Activated CD4-positive, alpha-beta T cell treated with anti-CD3 and anti-CD28 coated beads, Interleukin-2, amount 50 U/mL, for 16 hours (primary cell): ENCODE measurements around the gene NDUFAF8.

Experiments
- DNase-seq: peaks from one replicate; pipeline ENCODE4 v3.0.0-alpha.2; 2020

The NDUFAF8 gene

DNA sequence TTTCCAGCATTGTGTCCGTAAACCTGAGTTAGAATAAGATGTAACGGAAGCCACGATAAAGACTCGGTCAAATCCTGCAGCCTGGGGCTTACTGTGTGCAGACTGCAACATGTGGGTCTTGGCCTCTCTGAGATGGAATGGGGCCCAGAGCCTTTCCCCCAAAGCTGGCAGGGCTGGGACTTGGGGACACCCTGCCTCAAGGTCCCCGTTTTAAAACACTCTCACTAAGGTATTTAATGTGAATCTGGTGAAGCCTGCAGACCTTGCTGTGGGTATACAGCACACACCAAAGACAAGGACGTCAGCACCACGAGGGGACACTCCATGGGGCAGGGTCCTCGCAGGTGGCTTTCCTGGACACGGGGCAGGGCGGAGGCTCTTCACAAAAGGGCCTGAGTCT is 2.1 kb downstream of the NDUFAF8 start:
- DNase-seq, result no peak

- peak; percentile 65 for DNase-seq
These were observed 2.7 kb downstream of the NDUFAF8 start for GRCh38 chr17:81241648-81242420.

DNA sequence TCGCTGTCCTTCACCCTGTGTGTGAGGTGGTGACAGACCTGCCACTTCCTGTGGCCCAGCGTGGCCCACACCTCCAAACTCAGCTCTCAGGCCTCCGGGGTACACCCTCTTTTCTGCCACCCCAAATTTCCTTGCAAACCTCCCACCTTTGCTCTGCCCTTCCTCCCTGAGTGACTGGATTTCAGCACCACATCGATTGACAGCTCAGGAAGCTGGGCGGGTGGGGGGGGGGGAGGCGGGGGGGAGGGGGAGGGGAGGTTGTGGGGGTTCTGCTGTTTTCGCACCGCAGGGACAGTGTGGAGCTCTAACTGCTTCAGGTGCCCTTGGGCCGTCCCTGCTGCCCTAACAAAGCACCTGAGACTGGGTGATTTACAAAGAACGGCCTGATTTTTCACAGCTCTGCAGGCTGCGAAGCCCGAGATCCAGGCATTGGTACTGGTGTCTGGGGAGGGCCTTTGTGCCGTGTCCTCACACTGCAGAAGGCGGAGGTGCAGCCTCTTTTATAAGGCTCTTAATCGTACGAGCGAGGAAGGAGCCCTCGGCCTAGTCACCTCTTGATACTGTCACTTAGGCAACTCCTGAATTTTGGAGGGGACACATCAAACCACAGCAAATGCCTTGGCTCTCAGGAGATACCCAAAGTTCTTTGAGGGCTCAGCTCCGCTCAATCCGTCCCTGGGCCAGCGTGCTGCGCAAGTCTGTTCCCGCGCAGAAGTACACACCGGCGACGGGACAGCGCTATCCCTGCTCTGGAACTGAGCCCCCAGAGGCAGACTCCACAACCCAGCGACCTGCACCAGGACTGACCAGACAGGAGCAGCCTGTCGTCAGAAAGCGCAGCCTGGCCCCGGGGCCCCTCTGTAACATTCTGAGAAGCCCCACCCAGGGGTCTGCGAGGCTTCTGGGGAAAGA is 3.6 kb downstream of the NDUFAF8 start:
- DNase-seq, result no peak

DNA sequence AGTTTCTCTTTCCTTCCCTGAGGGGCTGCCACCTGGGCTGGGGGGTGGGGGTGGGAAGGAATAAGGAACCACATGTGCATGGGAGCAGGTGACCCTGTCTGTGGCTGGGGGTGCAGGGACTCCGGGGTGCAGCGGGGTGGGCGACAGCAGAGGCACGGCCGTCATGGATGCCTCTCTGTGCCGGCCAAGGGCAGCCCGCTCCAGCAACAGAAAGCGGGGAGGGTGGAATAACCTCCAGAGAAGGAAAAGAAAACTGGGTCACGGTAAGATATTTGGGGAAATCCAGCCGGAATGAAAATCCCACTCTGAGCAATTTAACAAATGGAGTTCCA is 4.2 kb downstream of the NDUFAF8 start:
- DNase-seq, result no peak

- DNase-seq, result no peak
These were observed 5.4 kb downstream of the NDUFAF8 start for GRCh38 chr17:81244358-81245023.

- peak; percentile 63 for DNase-seq
These were observed 6.0 kb downstream of the NDUFAF8 start for GRCh38 chr17:81245024-81245664.

GRCh38 chr17:81245665-81246342 is 6.7 kb downstream of the NDUFAF8 start:
- DNase-seq, result no peak

DNA sequence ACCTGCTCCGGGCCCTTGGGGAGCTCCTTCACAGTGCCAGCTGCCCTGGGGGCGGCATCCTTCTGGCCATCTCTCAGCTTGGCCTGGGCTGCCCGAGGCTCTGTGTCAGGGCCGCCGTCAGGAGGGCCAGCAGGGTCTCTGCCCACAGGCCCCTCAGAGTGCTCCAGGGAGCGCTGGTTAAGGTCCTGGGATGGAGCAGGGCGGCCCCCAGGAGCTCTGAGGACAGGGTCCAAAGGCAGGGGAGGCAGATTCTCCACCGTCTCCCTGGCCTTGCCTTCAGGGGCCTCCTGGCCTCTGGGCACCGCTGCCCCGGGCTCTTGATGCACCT is 7.2 kb downstream of the NDUFAF8 start:
- no peak for DNase-seq

GRCh38 chr17:81246679-81247338 is 7.7 kb downstream of the NDUFAF8 start:
- DNase-seq, result no peak

DNA sequence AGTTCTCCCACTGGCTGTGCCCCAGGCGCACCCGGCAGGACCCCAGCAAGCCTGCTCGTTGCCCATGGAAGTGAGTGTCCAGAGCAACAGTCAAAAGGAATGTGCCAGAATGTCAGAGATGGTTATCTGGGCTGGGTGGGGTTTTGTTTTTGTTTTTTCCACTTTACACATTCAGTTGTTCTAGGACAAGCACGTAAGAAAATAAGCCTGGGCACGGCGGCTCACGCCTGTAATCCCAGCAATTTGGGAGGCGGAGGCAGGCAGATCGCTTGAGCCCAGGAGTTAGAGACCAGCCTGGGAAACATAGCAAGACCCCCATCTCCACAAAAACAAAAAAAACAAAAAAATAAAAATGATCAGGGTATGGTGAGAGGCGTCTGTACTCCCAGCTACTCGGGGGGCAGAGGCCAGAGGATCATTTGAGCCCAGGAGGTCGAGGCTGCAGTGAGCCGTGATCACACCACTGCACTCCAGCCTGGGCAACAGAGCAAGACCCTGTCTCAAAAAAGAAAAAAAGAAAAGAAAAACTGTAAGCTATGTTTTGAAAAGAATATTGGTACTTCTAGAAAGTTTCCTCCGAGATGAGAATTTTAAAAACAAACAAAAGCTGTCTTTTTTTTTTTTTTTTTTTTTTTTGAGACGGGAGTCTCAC is 8.3 kb downstream of the NDUFAF8 start:
- no peak for DNase-seq

- no peak for DNase-seq
These were observed 9.5 kb downstream of the NDUFAF8 start for GRCh38 chr17:81248649-81249048.

DNA sequence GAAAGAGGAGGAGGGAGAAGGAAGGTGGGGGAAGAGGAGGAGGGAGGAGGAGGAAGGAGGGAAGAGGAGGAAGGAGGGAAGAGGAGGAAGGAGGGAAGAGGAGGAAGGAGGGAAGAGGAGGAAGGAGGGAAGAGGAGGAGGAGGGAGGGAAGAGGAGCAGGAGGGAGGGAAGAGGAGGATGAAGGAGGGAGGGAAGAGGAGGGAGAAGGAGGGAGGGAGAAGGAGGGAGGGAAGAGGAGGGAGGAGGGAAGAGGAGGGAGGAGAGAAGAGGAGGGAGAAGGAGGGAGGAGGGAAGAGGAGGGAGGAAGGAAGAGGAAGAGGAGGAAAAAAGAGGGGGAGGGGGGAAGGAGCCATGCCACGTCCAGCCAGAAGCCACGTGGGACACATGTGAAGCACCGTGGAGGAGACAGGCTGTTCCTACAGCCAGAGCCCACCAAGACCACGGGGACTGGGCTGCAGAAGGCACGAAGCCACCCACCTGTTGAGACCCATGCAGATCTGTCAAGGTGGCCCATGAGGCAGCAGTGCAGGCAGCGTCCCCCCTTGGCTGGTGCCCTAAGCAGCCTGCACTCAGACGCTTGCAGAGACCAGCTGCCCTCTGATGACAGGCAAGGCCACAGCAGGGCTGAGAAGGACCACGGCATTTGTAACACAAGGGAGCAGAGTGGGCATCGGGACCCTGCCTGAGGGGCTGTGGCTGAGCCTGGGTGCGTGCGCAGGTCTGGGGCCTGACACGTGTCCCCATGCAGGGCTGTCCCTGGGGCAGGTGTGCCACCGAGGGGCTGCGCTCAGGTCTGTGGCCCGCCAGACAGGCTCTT is 10.3 kb downstream of the NDUFAF8 start:
- DNase-seq, result no peak

GRCh38 chr17:81250286-81251093 is 11.4 kb downstream of the NDUFAF8 start:
- DNase-seq, result no peak

DNA sequence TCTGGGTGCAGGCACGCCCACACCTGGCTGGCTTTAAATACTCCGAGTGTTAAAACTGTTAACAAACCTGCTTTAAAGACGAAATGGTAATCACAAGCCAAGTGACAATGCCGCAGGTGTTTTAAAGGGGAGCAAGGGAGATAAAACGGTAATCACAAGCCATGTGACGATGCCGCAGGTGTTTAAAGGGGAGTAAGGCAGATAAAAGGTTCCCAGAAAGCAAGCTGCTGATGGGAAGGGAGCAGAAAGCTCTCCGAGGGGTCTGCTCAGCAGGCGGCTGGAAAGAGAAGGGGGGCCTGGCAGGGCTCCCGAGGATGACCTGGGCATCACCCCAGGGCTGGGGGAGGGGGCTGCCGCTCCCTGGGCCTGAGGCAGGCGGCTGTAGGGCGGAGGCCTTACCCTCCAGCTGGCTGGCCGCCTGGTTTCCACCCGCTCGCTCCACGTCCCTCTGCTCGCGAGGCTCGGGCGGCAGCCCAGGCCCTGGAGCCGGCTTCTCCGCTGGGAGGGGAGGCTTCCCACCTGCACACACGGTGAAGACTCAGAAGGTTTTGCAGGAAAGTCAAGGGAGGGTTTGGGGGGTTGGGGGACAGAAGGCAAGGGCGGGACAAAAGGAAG is 12.1 kb downstream of the NDUFAF8 start:
- DNase-seq, result no peak

DNA sequence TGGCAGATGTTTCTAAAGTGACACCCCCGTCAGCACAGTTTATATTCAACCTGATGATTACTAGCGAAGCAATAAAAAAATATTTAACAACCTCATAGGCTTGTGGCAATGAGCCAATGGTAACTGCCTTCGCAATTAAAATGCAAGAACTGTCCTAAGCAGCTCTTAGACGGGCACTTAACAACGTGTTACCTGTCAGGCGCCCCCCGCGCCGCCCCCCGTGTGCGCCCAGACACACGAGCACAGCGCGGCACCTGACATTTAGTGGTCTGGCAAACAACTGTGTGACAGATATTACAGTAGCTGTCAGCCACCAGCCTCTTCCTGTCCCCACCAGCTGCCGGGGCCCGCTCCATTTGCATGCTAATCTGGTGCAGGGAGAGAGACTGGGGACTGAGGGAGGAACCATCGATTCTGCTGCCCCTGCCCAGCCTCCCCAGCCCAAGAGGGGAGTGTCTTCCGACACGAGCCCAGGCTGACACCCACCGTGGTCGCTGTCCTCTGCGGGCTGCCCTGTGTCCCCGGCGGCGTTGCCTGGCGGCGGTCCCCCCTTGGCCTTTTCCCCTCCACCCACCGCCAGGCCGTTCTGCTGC is 12.7 kb downstream of the NDUFAF8 start:
- DNase-seq, result no peak

- no peak for DNase-seq
These were observed 13.3 kb downstream of the NDUFAF8 start for GRCh38 chr17:81252326-81252986.

GRCh38 chr17:81252987-81253329 is 13.8 kb downstream of the NDUFAF8 start:
- no peak for DNase-seq

DNA sequence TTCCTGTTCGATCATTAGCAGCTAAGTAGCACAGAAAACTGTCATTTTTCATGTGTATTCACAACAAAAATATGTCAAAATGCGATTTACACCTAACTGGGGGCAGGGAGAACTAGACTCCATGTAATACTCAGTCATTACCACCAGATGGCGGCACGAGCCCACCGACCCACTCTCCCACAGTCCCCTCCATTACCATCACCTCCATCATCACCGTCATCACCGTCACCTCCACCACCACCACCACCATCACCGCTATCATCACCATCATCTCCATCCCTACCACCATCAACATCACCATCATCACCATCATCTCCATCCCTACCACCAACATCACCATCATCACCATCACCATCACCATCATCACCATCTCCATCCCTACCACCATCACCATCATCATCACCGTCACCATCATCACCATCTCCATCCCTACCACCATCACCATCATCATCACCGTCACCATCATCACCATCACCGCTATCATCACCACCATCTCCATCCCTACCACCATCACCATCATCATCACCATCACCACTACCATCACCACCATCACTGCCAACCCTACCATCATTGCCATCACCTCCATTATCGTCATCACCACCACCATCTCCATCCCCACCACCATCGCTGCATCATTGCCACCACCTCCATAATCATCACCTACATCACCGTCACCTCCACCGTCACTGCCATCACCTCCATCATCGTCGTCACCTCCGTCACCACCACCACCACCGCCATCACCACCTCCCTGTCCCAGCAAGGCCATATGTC is 14.4 kb downstream of the NDUFAF8 start:
- DNase-seq, result peak; percentile 57
